ENCODE measurements around the gene KAZN. TPM values are rescaled to one million over a fixed set of nuclear protein-coding genes. Genes with fewer than 3 reads are reported as not detected.

KAZN gene
- total RNA-seq, 1 experiment from 2014 or later, result 15.6 TPM

GRCh38 chr1:15102646-15103045, 504.2 kb downstream of the KAZN start:
- H3K9me3 ChIP-seq (ENCODE audit: insufficient read depth, low read depth), result no peaks in the 10 kb centered on the region
- no peak overlapping the region for H3K4me3 ChIP-seq
- POLR2A ChIA-PET (ENCODE audit: unreplicated experiment), result no interaction called here
- CTCF ChIA-PET, result no interaction called here
- H3K27me3 ChIP-seq (ENCODE audit: insufficient read depth, low read depth), result no peaks in the 10 kb centered on the region
- no peaks in the 10 kb centered on the region for H3K36me3 ChIP-seq (ENCODE audit: low read depth)
- H4K20me1 ChIP-seq (ENCODE audit: insufficient read depth), result no peaks in the 10 kb centered on the region
- intact Hi-C loops (cut with micrococcal nuclease; ENCODE audit: unreplicated experiment), result loop anchor here (10.0 kb wide), 1 partner anchor 178 kb away; no protein-coding TSS in a partner anchor
- no peaks in the 10 kb centered on the region for H3K79me2 ChIP-seq (ENCODE audit: low read depth)
- TF ChIP-seq CTCF (conservative IDR thresholded peaks at IDR 0.05) (no peak), EZH2 (IDR thresholded peaks at IDR 0.05; ENCODE audit: low read depth) (no peak)
- DNase-seq, result no peak
- no TSS peak for BruUV-seq (replicated peaks)
- no peak overlapping the region for H3K4me2 ChIP-seq
- no peak overlapping the region for H2AFZ ChIP-seq
- no peaks in the 10 kb centered on the region for H3K4me1 ChIP-seq (replicated peaks; ENCODE audit: insufficient read depth)
- no peak overlapping the region for H3K27ac ChIP-seq
- H3K9me2 ChIP-seq (ENCODE audit: insufficient read depth), result no peaks in the 10 kb centered on the region
- H3F3A ChIP-seq (ENCODE audit: insufficient read depth, low read depth), result 0 out of 2 replicates have a peak, but pooled peaks cover 4% of the 10 kb centered on the region

GRCh38 chr1:15103211-15103610, 504.7 kb downstream of the KAZN start:
- CTCF ChIA-PET, result no interaction called here
- Histone ChIP-seq H3K27ac (no peak overlapping the region), H3K4me2 (no peak overlapping the region), H3K9me2 (ENCODE audit: insufficient read depth) (no peaks in the 10 kb centered on the region), H3K79me2 (ENCODE audit: low read depth) (no peaks in the 10 kb centered on the region), H3K36me3 (ENCODE audit: low read depth) (no peaks in the 10 kb centered on the region), H3K4me3 (no peak overlapping the region), H2AFZ (no peak overlapping the region), H3F3A (ENCODE audit: insufficient read depth, low read depth) (0 out of 2 replicates have a peak, but pooled peaks cover 4% of the 10 kb centered on the region), H3K27me3 (ENCODE audit: insufficient read depth, low read depth) (no peaks in the 10 kb centered on the region), H3K9me3 (ENCODE audit: insufficient read depth, low read depth) (no peaks in the 10 kb centered on the region), H4K20me1 (ENCODE audit: insufficient read depth) (no peaks in the 10 kb centered on the region), H3K4me1 (replicated peaks; ENCODE audit: insufficient read depth) (no peaks in the 10 kb centered on the region)
- no peak for TF ChIP-seq CTCF (conservative IDR thresholded peaks at IDR 0.05)
- no peak for TF ChIP-seq EZH2 (IDR thresholded peaks at IDR 0.05; ENCODE audit: low read depth)
- intact Hi-C loops (cut with micrococcal nuclease; ENCODE audit: unreplicated experiment), result loop anchor here (10.0 kb wide), 1 partner anchor 178 kb away; no protein-coding TSS in a partner anchor
- no peak for DNase-seq
- POLR2A ChIA-PET (ENCODE audit: unreplicated experiment), result no interaction called here
- BruUV-seq (replicated peaks), result no TSS peak

DNA sequence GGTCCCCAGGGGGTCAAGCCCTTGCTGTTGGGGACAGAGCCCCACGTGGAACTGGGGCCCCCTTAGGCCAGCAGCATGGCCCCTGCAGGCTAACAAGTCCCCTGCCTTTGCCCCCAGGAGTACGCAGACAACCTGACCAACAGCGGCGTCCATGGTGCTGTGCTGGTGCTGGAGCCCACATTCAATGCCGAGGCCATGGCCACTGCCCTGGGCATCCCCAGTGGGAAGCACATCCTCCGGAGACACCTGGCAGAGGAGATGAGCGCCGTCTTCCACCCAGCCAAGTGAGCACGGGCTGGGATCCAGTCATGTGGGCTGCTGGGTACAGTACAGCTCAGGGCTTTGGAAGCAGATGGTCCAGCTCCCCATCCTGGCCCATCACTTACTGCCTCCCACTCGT, 505.4 kb downstream of the KAZN start:
- no peaks in the 10 kb centered on the region for H3K36me3 ChIP-seq (ENCODE audit: low read depth)
- ChIA-PET POLR2A (ENCODE audit: unreplicated experiment) (no interaction called here), CTCF (no interaction called here)
- no peak overlapping the region for H3K27ac ChIP-seq
- H3K4me1 ChIP-seq (replicated peaks; ENCODE audit: insufficient read depth), result no peaks in the 10 kb centered on the region
- no peak overlapping the region for H3K4me2 ChIP-seq
- TF ChIP-seq CTCF (conservative IDR thresholded peaks at IDR 0.05), result no peak
- no peak for TF ChIP-seq EZH2 (IDR thresholded peaks at IDR 0.05; ENCODE audit: low read depth)
- H3F3A ChIP-seq (ENCODE audit: insufficient read depth, low read depth), result 0 out of 2 replicates have a peak, but pooled peaks cover 4% of the 10 kb centered on the region
- no peaks in the 10 kb centered on the region for H3K79me2 ChIP-seq (ENCODE audit: low read depth)
- H3K27me3 ChIP-seq (ENCODE audit: insufficient read depth, low read depth), result no peaks in the 10 kb centered on the region
- no peaks in the 10 kb centered on the region for H3K9me3 ChIP-seq (ENCODE audit: insufficient read depth, low read depth)
- no peaks in the 10 kb centered on the region for H4K20me1 ChIP-seq (ENCODE audit: insufficient read depth)
- H3K9me2 ChIP-seq (ENCODE audit: insufficient read depth), result no peaks in the 10 kb centered on the region
- H3K4me3 ChIP-seq, result no peak overlapping the region
- BruUV-seq (replicated peaks), result no TSS peak
- no peak for DNase-seq
- no peak overlapping the region for H2AFZ ChIP-seq
- intact Hi-C loops (cut with micrococcal nuclease; ENCODE audit: unreplicated experiment), result loop anchor here (10.0 kb wide), 1 partner anchor 179 kb away; no protein-coding TSS in a partner anchor
